Anterior cingulate cortex (tissue), 58 donors: ENCODE data around the gene VPS41.

Experiments
- DNase-seq, 58 donors: peaks; one replicate each; lab custom pipeline; 2025; lab: John Stamatoyannopoulos, UW

VPS41 gene

GRCh38 chr7:38820571-38820970 is 88.4 kb downstream of the VPS41 start:
- no peak for DNase-seq

DNA sequence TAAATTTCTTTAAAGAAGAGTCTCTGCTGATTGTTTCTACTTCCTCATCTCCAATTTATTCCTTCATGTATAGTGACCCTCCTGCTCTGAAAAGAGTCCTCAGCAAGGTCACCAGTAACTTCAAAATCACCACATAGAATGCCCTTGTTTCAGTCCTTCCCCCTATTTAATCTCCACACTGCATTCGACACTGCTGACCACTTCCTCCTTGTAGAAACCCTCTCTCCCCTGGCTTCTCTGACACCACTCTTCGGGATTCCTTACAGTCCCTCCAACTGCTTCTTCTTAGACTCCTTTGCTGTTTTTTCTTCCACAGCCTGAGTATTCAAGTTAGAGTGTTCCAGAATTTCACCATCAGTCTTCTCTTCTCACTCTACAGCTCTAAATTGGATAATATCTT is 89.5 kb downstream of the VPS41 start:
- DNase-seq = no peak

DNA sequence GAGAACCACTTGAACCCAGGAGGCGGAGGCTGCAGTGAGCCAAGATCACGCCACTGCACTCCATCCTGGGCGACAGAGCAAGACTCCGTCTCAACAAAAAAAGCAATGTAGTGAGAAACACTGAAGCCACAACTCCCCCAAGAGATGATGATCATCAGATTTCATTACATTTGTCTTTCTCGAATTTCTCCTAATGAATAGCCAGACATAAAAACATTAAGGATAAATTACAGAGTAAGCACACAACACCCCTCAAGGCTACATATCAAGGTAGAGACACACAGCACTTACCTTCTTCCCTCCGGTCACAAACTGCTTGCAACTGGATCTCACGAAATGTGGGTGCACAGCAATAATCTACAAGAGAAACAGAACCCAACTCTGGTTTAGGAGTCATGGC is 91.5 kb downstream of the VPS41 start:
- DNase-seq = no peak

- no peak for DNase-seq
Observed at GRCh38 chr7:38813768-38814167, 95.2 kb downstream of the VPS41 start.

GRCh38 chr7:38806912-38807311 is 102.1 kb downstream of the VPS41 start:
- DNase-seq = no peak

- no peak for DNase-seq
Observed at GRCh38 chr7:38801786-38802185, 107.2 kb downstream of the VPS41 start.

DNA sequence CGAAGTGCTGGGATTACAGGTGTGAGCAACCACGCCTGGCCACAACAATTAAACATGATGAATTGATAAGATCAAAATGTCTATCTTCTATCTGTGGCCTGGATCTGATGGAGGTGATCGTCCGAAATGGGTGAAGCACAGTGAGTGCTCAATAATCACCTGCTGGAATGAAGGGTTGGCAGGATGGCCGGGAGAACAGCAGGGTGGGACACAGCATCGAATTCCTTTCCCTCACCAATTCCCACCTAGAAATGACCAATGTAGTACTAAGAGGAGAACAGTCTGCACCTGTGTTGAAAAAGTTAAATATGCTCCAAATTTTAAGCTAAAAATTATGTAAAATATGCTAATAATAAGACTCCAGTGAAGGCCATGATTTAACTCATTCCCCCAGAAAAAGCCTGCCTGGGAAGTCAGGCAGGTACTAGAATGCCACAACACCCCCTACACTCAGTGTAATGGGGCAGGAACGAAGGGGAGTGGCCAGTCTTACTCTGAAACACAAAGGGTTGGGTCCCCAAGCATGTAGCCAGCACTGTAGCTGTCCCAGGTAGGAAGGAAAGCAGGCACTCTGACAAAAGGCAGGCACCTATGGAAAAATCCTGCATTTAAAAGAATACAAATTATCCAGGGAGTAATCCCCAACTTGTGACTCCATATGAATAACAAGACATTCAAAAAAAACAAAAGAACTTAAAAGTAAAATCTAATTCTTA is 110.3 kb downstream of the VPS41 start:
- no peak for DNase-seq

DNA sequence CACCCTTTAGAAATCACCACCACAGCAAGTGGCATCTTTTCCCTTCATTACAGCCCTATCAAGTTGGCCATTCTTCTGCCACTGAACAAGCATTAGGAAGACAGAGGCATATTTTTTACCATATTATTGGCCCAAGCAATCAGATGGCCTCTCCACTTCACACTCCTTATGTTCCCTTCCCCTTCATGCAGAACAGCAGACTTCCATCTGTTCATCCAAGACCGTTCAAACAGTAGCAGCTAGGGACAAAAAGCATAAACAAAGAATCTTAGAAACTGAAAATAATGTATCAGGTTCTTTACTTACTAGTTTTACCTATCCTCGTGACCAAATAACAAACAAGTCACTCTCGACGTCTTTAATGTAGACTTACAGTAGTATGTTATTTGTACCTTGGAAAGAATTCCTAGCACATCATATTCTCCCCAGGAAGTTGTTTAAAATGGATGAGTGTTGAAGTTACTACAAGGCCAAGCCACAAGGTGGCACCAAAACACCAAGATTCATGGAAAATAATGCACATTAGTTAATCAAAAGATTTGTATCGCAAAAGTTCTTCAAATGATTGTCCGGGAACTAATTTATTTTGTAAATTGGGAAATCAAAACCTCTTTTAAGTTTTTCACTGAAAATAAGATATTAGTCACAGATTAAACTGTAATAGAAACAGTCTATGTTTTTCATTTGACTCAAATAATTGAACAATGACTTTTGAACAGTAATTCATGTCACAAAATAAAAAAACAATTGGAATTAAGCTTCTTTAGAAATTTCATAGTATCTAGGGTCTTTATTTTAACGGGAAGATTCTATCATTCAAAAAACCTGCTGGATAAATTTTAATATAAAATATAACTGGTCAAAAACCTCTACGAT is 112.1 kb downstream of the VPS41 start:
- peak in 34 of 58 donors; percentile 1 to 69 (median 11) for DNase-seq

DNA sequence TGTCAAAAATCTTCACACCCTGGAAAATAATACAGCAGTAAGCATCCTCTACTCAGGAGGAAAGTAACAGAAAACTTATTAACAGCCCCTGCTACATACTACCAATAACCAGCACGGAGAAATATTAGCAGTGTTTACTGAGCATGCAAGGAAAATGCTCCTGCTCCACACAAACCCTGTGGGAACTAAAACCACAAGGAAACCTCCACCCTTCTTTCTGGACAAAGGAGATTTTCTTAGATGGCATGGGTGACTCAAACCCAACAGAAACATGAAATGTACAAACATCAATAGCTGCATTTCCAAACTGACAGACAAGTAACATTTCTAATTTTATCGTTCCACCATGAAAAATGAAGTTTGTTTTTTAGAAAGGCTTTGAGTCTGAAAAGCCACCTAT is 113.4 kb downstream of the VPS41 start:
- no peak for DNase-seq

DNA sequence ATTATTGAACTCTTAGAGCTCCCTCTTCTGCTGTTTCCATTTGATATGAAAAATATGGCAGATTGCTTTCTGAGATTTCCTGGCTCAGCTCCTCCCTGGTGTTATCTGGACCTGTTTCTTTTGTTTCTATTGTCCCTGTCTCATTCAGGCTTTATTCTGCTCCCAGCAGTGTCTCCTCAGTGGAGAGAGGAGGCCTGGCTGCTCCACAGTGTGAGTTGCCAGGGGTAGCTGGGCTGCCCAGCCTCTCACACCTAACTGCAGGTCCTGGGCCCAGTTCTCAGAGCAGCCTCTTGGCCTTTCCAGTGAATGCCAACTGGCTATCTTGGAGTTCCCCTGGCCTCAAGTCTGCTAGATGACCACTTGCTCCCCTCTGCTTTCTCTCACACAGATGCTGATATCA is 127.0 kb downstream of the VPS41 start:
- no peak for DNase-seq

DNA sequence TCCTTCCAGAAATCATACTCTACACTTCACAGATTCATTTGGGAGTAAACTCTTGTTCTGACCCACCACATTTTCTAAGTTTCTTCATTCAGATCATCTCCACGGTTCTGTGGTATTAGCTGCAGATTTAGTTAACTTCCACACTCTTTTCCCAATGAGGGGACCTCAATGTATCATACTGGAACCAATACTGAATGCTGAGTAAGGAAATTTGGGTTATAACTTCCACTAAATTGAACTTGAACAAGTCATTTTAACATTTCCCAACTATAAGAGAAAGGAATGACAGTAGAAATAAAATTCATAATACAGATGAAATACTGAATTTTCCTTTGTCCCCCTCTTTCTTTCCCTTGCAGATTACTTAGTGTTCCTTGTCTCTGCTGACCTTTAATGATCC is 131.4 kb downstream of the VPS41 start:
- no peak for DNase-seq

DNA sequence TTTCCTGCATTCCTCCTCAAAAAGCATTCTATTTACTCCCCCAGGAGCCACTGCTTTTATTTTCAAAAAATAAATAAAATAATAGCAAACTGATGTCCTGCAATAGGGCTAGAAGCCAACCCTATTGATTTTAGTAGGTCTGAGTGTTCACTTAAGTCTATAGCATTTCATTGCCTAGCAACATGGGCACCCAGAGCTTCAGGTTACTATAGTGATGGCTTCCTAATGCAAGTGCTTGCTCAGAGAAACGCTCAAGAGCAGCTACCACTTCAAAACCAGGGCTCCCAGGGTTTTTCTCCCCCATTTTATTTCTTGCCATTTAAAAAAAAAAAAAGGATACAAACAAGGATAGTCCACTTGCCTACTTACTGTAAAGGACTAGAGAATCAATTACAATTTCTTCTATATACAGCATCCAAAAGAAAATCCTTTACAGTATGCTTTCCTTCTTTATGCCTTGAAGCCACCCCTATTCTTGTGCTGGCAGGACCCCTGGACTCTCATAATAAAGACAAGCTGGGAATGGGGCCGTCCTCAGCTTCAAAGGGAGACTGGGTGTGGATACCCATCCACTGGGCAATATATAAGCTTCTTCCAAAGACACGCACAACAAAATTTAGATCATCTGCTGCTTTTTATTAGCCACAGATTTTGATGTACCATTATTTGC is 133.3 kb downstream of the VPS41 start:
- DNase-seq = peak in 1 of 58 donors; percentile 2

- no peak for DNase-seq
Observed at GRCh38 chr7:38773430-38773829, 135.6 kb downstream of the VPS41 start.

GRCh38 chr7:38760226-38760625 is 148.8 kb downstream of the VPS41 start:
- no peak for DNase-seq

GRCh38 chr7:38759028-38759427 is 150.0 kb downstream of the VPS41 start:
- no peak for DNase-seq

GRCh38 chr7:38757931-38758330 is 151.1 kb downstream of the VPS41 start:
- peak in 1 of 58 donors; percentile 11 for DNase-seq

GRCh38 chr7:38756521-38756920 is 152.5 kb downstream of the VPS41 start:
- no peak for DNase-seq

DNA sequence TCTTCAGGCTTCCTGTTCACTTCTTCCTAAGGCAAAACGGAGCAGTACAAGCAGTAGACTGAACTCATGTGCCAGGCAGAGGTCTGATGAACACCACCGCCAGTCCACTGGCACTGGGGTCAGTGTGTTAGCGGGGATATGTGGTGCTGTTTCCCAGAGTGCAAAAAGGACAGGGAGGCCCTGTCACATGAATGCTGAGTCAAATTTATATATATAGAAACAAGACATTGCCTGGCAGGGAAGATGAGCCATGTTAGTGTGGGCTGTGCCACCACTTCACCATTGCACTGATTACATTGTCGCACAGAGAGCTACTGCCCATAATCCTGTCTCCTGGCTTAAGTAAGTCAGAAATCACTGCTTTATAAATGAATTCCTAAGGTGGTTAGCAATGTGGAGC is 155.6 kb downstream of the VPS41 start:
- DNase-seq = peak in 3 of 58 donors; percentile 1 to 21 (median 9)

- no peak for DNase-seq
Observed at GRCh38 chr7:38751416-38751815, 157.6 kb downstream of the VPS41 start.

DNA sequence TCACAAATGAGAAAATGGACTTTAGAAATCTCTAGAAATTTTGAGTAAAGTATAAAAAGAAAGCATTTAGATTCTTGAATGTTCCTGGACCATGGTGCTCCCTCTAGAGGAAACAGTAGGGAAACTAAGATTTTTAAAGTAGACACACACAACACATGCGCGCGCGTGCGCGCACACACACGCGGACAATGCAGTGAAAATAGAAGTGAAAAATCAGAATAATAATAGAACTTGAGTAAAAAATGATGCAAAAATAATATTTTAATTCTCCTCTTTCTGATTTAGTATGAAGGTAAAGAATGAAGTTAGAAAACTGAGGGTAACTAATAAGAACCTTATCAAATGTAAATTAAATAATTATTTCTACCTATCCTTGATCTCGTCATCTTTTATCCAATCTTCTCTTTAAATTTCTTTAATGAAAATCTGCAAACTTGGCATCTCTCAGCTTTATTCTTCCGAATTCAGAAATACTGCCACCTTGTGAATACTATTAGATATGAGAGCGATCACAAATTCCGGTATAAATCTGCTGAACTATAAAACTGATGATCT is 160.9 kb downstream of the VPS41 start:
- DNase-seq = peak in 3 of 58 donors; percentile 8 to 26 (median 15)

GRCh38 chr7:38746438-38746837 is 162.6 kb downstream of the VPS41 start:
- DNase-seq = no peak
